H1 (cell line): ENCODE results near the gene PCDH8. TPM values are rescaled to one million over a fixed set of nuclear protein-coding genes. Genes with fewer than 3 reads are reported as not detected.

Source experiments
- CTCF ChIA-PET: fragments of 300-600 bp; sonication (Branson Sonifier 250); formaldehyde crosslinking; loops from one replicate; lab custom pipeline; 2021; ENCODE audit not compliant: partially characterized antibody; lab: Charles Lee
- POLR2A ChIA-PET: fragments of 300-600 bp; sonication (Branson Sonifier 250); formaldehyde crosslinking; loops from one replicate; lab custom pipeline; 2021; ENCODE audit warnings: inconsistent platforms; ENCODE audit not compliant: partially characterized antibody; lab: Charles Lee
- DNase-seq, 2 experiments: peaks; one replicate each; pipeline versions ENCODE4 v3.0.0 to v3.0.0-alpha.2; 2010 to 2022; ENCODE audit warnings: low spot score in 2 of 2, low read depth in 1 of 2, mixed read lengths in 1 of 2
- FAIRE-seq: peaks from 2 replicates; lab custom pipeline; 2011; peaks lifted over from hg19 to GRCh38; lab: Jason Lieb, UNC
- H2AFZ ChIP-seq: 2 replicates; pipeline ENCODE4 v1.8.1; 2012; ENCODE audit warnings: low read length, inconsistent platforms
- H2AK5ac ChIP-seq: 2 replicates; pipeline ENCODE4 v1.6.1; 2013; ENCODE audit warnings: low read depth, low read length
- H2BK120ac ChIP-seq: replicated peaks from 2 replicates; pipeline ENCODE3; 2013; ENCODE audit warnings: low read depth, low read length, inconsistent platforms
- H2BK12ac ChIP-seq: 2 replicates; pipeline ENCODE4 v1.6.1; 2013; ENCODE audit warnings: low read depth, low read length
- H2BK15ac ChIP-seq: 2 replicates; pipeline ENCODE4 v1.6.1; 2013; ENCODE audit warnings: low read length
- H2BK20ac ChIP-seq: 2 replicates; pipeline ENCODE4 v1.6.1; 2013; ENCODE audit warnings: low read length
- H2BK5ac ChIP-seq: 2 replicates; pipeline ENCODE4 v1.6.1; 2013; ENCODE audit warnings: low read depth, low read length
- H3K14ac ChIP-seq: 2 replicates; pipeline ENCODE4 v1.6.1; 2013; ENCODE audit warnings: inconsistent platforms; ENCODE audit not compliant: insufficient read length
- H3K18ac ChIP-seq: 2 replicates; pipeline ENCODE4 v1.6.1; 2013; ENCODE audit warnings: low read length; ENCODE audit errors: extremely low read depth
- H3K23ac ChIP-seq: 2 replicates; pipeline ENCODE4 v1.6.1; 2013; ENCODE audit warnings: inconsistent platforms; ENCODE audit not compliant: insufficient read length
- H3K23me2 ChIP-seq: 2 replicates; pipeline ENCODE4 v1.6.1; 2013; ENCODE audit warnings: low read depth, low read length
- H3K27ac ChIP-seq: 2 replicates; pipeline ENCODE4 v1.6.1; 2011; ENCODE audit warnings: low read depth, low read length, inconsistent platforms
- H3K27me3 ChIP-seq, 4 experiments: replicated peaks in 1 of 4; 1 replicate in 1 of 4; 2 replicates in 3 of 4; pipeline versions ENCODE4 v1.6.1 to v1.8.1; 2011 to 2013; ENCODE audit warnings: low read length in 3 of 4, mild to moderate bottlenecking in 3 of 4, inconsistent platforms in 2 of 4, mixed read lengths in 2 of 4, moderate library complexity in 1 of 4; ENCODE audit not compliant: control insufficient read depth in 3 of 4, insufficient read depth in 3 of 4; ENCODE audit errors: extremely low read depth in 1 of 4
- H3K36me3 ChIP-seq, 4 experiments: 2 replicates each; pipeline versions ENCODE4 v1.6.1 to v1.8.1; 2011 to 2013; ENCODE audit warnings: mild to moderate bottlenecking in 4 of 4, low read length in 3 of 4, moderate library complexity in 2 of 4, control low read depth in 1 of 4, inconsistent platforms in 1 of 4; ENCODE audit not compliant: insufficient read depth in 4 of 4, control insufficient read depth in 2 of 4
- H3K4ac ChIP-seq: replicated peaks from 2 replicates; pipeline ENCODE3; 2013; ENCODE audit warnings: low read length, low read depth, mixed read lengths, inconsistent platforms; ENCODE audit not compliant: insufficient read length
- H3K4me1 ChIP-seq, 4 experiments: replicated peaks in 1 of 4; 1 replicate in 1 of 4; 2 replicates in 3 of 4; pipeline versions ENCODE4 v1.6.1 to v1.8.1; 2011 to 2013; ENCODE audit warnings: low read length in 3 of 4, inconsistent platforms in 2 of 4, mixed read lengths in 1 of 4; ENCODE audit not compliant: insufficient read depth in 4 of 4, control insufficient read depth in 3 of 4
- H3K4me2 ChIP-seq, 2 experiments: 2 replicates each; pipeline versions ENCODE4 v1.6.1 to v1.8.1; 2011 to 2013; ENCODE audit warnings: low read depth in 2 of 2, low read length in 2 of 2, control low read depth in 1 of 2, inconsistent platforms in 1 of 2, mild to moderate bottlenecking in 1 of 2; ENCODE audit not compliant: insufficient read depth in 1 of 2
- H3K4me3 ChIP-seq, 4 experiments: fragments of 200-600, 300-600 bp in 1 of 4; sonication (generic), shearing (Covaris generic), sonication (Bioruptor Twin) in 1 of 4; 2 replicates each; pipeline versions ENCODE4 v1.5.1 to v1.8.1; 2011 to 2016; ENCODE audit warnings: low read length in 4 of 4, low read depth in 3 of 4, control low read depth in 2 of 4, inconsistent platforms in 2 of 4, mild to moderate bottlenecking in 2 of 4, mixed read lengths in 1 of 4, moderate library complexity in 1 of 4; ENCODE audit not compliant: insufficient read depth in 2 of 4; ENCODE audit errors: extremely low read depth in 1 of 4
- H3K56ac ChIP-seq: replicated peaks from 2 replicates; pipeline ENCODE3; 2013; ENCODE audit warnings: low read depth, mild to moderate bottlenecking, mixed read lengths, low read length, inconsistent platforms; ENCODE audit not compliant: insufficient read length
- H3K79me1 ChIP-seq: 2 replicates; pipeline ENCODE4 v1.6.1; 2013; ENCODE audit warnings: low read depth, low read length, control low read depth
- H3K79me2 ChIP-seq, 2 experiments: 2 replicates each; pipeline versions ENCODE4 v1.6.1 to v1.8.1; 2012 to 2013; ENCODE audit warnings: low read length in 2 of 2, mild to moderate bottlenecking in 2 of 2, inconsistent platforms in 1 of 2; ENCODE audit not compliant: insufficient read depth in 2 of 2, control insufficient read depth in 1 of 2
- H3K9ac ChIP-seq, 4 experiments: replicated peaks in 1 of 4; 1 replicate in 1 of 4; 2 replicates in 3 of 4; pipeline versions ENCODE4 v1.6.1 to v1.8.1; 2011 to 2013; ENCODE audit warnings: low read depth in 3 of 4, low read length in 3 of 4, control low read depth in 2 of 4, mild to moderate bottlenecking in 2 of 4, moderate library complexity in 2 of 4, inconsistent platforms in 1 of 4; ENCODE audit errors: extremely low read depth in 1 of 4
- H3K9me3 ChIP-seq, 2 experiments: 2 replicates each; pipeline versions ENCODE4 v1.6.1 to v1.8.1; 2012 to 2013; ENCODE audit warnings: mild to moderate bottlenecking in 2 of 2, moderate library complexity in 2 of 2, control low read depth in 1 of 2, inconsistent platforms in 1 of 2, low read depth in 1 of 2, low read length in 1 of 2, mixed read lengths in 1 of 2; ENCODE audit not compliant: insufficient read depth in 2 of 2
- H4K20me1 ChIP-seq, 2 experiments: replicated peaks in 1 of 2; 2 replicates each; pipeline versions ENCODE3 to v1.8.1; 2011 to 2013; ENCODE audit warnings: inconsistent platforms in 2 of 2, low read length in 2 of 2, mild to moderate bottlenecking in 1 of 2; ENCODE audit not compliant: insufficient read depth in 2 of 2, control insufficient read depth in 1 of 2
- H4K5ac ChIP-seq: 2 replicates; pipeline ENCODE4 v1.6.1; 2013; ENCODE audit warnings: low read length, low read depth, mixed read lengths, inconsistent platforms; ENCODE audit not compliant: insufficient read length
- H4K8ac ChIP-seq: 2 replicates; pipeline ENCODE4 v1.8.0; 2013; ENCODE audit warnings: mild to moderate bottlenecking, moderate library complexity, low read length, inconsistent platforms; ENCODE audit not compliant: insufficient read depth; ENCODE audit errors: extremely low read depth
- H4K91ac ChIP-seq: replicated peaks from 2 replicates; pipeline ENCODE3; 2013; ENCODE audit warnings: low read length, mixed read lengths, inconsistent platforms; ENCODE audit not compliant: insufficient read length
- RBBP5 ChIP-seq: IDR thresholded peaks from 2 replicates; pipeline ENCODE4 v1.7.1; 2012; ENCODE audit warnings: low read depth, mild to moderate bottlenecking, inconsistent platforms, low read length, moderate library complexity, borderline replicate concordance
- whole genome bisulfite sequencing, 2 experiments: shearing (Covaris generic) in 1 of 2; methylation state at CpG; one replicate each; pipeline versions ENCODE4 v1.1.6 to v1.1.7; 2013 to 2015; ENCODE audit warnings: low lambda C conversion rate in 2 of 2, mixed read lengths in 2 of 2, inconsistent platforms in 1 of 2, low coverage in 1 of 2, missing lambda C conversion rate in 1 of 2; ENCODE audit not compliant: insufficient replicate concordance in 2 of 2, insufficient coverage in 1 of 2, insufficient read length in 1 of 2; ENCODE audit errors: extremely low coverage in 1 of 2, missing lambda C conversion rate in 1 of 2; 5-methylcytosine and 5-hydroxymethylcytosine counted together
- polyA plus RNA-seq, 7 experiments: library from polyadenylated mRNA; depleted of rRNA in 3 of 7; stranded (reverse) in 5 of 7; unstranded in 2 of 7; fragments of >200 nt in 5 of 7; fragments of 200-250 nt in 2 of 7; gene quantifications; 1 replicate in 5 of 7; 2 replicates in 1 of 7; 4 replicates in 1 of 7; pipeline versions ENCODE4 v1.2.1 to v1.2.3, GENCODE V29; 2011 to 2013; ENCODE audit warnings: missing spikeins in 2 of 7, mixed read lengths in 2 of 7
- total RNA-seq: library from RNA; stranded (reverse); fragmentation: NEBNext Ultra II Directional; extraction: Animal tissue kit (Norgen Biotek cat#: 25700); gene quantifications from 2 replicates; pipeline ENCODE4 v1.2.1, GENCODE V29; 2021

PCDH8 gene
- total and polyA plus RNA-seq, 2 of the 8 experiments (the other 6 are each of a cell fraction or from before 2014, with no cell fraction given) = 0.82 to 1.6 TPM

- H3K4me2 ChIP-seq = no peak overlapping the region
- H3K4me1 ChIP-seq = peaks cover 8 to 26% (median 22%) of the 10 kb centered on the region in 4 experiments
- H2AFZ ChIP-seq = no peak overlapping the region
- no peak overlapping the region for H3K4ac ChIP-seq
- peak overlapping the region; percentile 55; the same call in 1 of the 2 replicates for H2BK12ac ChIP-seq
- no peak overlapping the region for H4K8ac ChIP-seq
- no peak overlapping the region for H3K27ac ChIP-seq
- no peaks in the 10 kb centered on the region for H3K9me3 ChIP-seq
- H4K5ac ChIP-seq = no peak overlapping the region
- DNase-seq (no peak), FAIRE-seq (no peak)
- no peak overlapping the region for H2BK15ac ChIP-seq
- no peak overlapping the region for H2BK20ac ChIP-seq
- no peak overlapping the region for H3K9ac ChIP-seq
- no peaks in the 10 kb centered on the region for H3K79me1 ChIP-seq
- H2BK120ac ChIP-seq = no peak overlapping the region
- ChIA-PET CTCF (interaction anchor here (7.3 kb wide), 1 partner anchor 37 kb away, joined by 56 read pairs; the partner anchor contains the start of gene PCDH8), POLR2A (no interaction called here)
- no peak overlapping the region for H4K91ac ChIP-seq
- no peak overlapping the region for H3K56ac ChIP-seq
- H2BK5ac ChIP-seq = no peak overlapping the region
- no peaks in the 10 kb centered on the region; a peak in 1 of 8 replicates for H3K36me3 ChIP-seq
- H3K27me3 ChIP-seq = peaks cover 6 to 19% (median 15%) of the 10 kb centered on the region in 4 experiments
- 97% methylated on average over 7 of the region's 7 CpGs; no CpG with 5 or more reads in 1 of the 2 experiments for WGBS, 2 experiments
- no peak overlapping the region for H3K14ac ChIP-seq
- H3K79me2 ChIP-seq = no peaks in the 10 kb centered on the region
- no peak overlapping the region for H3K18ac ChIP-seq
- H3K23me2 ChIP-seq = no peaks in the 10 kb centered on the region
- H2AK5ac ChIP-seq = no peak overlapping the region
- no peaks in the 10 kb centered on the region for H4K20me1 ChIP-seq
- H3K4me3 ChIP-seq = no peak overlapping the region
- no peak overlapping the region for H3K23ac ChIP-seq
- no peak for TF ChIP-seq RBBP5
Observed at GRCh38 chr13:52884429-52885010, 36.1 kb upstream of the PCDH8 start.
